Right lobe of liver (tissue), 6 donors: ENCODE results near the gene GH2. TPM values are rescaled to one million over a fixed set of nuclear protein-coding genes. Genes with fewer than 3 reads are reported as not detected.

ENCODE experiments used
- ATAC-seq, 4 donors: fragments of 200-7000 bp; cut with Tn5 transposase; one replicate each; pipeline ENCODE4 v1.9.1; 2020; ENCODE audit warnings: mild to moderate bottlenecking in 4 of 4, moderate library complexity in 4 of 4
- DNase-seq, 3 donors: peaks; one replicate each; pipeline ENCODE4 v3.0.0-alpha.2; 2020
- H3K27ac ChIP-seq, 3 donors: fragments of 200-600 bp; one replicate each; pipeline ENCODE4 v1.8.0; 2022
- H3K27me3 ChIP-seq, 2 donors: fragments of 200-600 bp; one replicate each; pipeline ENCODE4 v1.8.0; 2022
- H3K36me3 ChIP-seq, 4 donors: fragments of 200-600 bp; sonication (generic) in 1 of 4; one replicate each; pipeline versions ENCODE4 v1.5.1 to v1.8.0; 2017 to 2022; ENCODE audit warnings: control low read depth in 1 of 4
- H3K4me1 ChIP-seq, 4 donors: fragments of 200-600 bp; sonication (generic) in 1 of 4; one replicate each; pipeline versions ENCODE4 v1.5.1 to v1.8.0; 2017 to 2022; ENCODE audit warnings: control low read depth in 1 of 4
- H3K4me3 ChIP-seq, 3 donors: fragments of 200-600 bp; one replicate each; pipeline ENCODE4 v1.8.0; 2022
- H3K9me3 ChIP-seq, 4 donors: fragments of 200-600 bp; sonication (generic) in 1 of 4; one replicate each; pipeline versions ENCODE4 v1.5.1 to v1.8.0; 2017 to 2022; ENCODE audit warnings: control low read depth in 1 of 4
- POLR2A ChIP-seq: fragments of 450-650 bp; IDR thresholded peaks from one replicate; pipeline ENCODE4 v1.6.1; 2017; ENCODE audit warnings: antibody characterized with exemption, mild to moderate bottlenecking
- WGBS: methylation state at CpG from one replicate; pipeline ENCODE4 v1.1.6; 2018; ENCODE audit warnings: low coverage, low lambda C conversion rate; ENCODE audit not compliant: insufficient coverage; ENCODE audit errors: missing lambda C conversion rate; 5-methylcytosine and 5-hydroxymethylcytosine counted together
- intact Hi-C, 2 donors: fragments of 100-400 bp; cut with DNase I; formaldehyde crosslinking; loops; one replicate each; pipeline versions ENCODE4 v1.11.2 to v1.14.1; 2022
- total RNA-seq, 6 experiments: library from RNA; depleted of rRNA in 2 of 6; stranded (reverse); fragments of >200 nt in 2 of 6; fragmentation: NEBNext Ultra II Directional in 3 of 6; extraction: Animal tissue kit (Norgen Biotek cat#: 25700) in 3 of 6; gene quantifications; one replicate each; pipeline versions ENCODE4 v1.1.0 to v1.2.4, GENCODE V29; 2016 to 2023
- TF ChIP-seq, protein P1 (sequence below), 4 donors: fragments of 200-600 bp in 3 of 4; fragments of 450-650 bp in 1 of 4; IDR thresholded peaks; one replicate each; pipeline versions ENCODE4 v1.5.1 to v1.8.0; 2016 to 2022; ENCODE audit warnings: antibody characterized with exemption in 4 of 4, mild to moderate bottlenecking in 2 of 4
- donor health status: DM: no; HTN: yes; CAD: no.
- donor health status: DM: no; HTN: no; CAD: no.
- donor health status: DM: no; HTN: no; CAD: no.
- donor health status: DM: no; HTN: yes; CAD: no.
- donor health status: DM: no; HTN: yes; CAD: no.

Gene GH2
- total RNA-seq, 6 experiments from 2014 or later = not detected

DNA sequence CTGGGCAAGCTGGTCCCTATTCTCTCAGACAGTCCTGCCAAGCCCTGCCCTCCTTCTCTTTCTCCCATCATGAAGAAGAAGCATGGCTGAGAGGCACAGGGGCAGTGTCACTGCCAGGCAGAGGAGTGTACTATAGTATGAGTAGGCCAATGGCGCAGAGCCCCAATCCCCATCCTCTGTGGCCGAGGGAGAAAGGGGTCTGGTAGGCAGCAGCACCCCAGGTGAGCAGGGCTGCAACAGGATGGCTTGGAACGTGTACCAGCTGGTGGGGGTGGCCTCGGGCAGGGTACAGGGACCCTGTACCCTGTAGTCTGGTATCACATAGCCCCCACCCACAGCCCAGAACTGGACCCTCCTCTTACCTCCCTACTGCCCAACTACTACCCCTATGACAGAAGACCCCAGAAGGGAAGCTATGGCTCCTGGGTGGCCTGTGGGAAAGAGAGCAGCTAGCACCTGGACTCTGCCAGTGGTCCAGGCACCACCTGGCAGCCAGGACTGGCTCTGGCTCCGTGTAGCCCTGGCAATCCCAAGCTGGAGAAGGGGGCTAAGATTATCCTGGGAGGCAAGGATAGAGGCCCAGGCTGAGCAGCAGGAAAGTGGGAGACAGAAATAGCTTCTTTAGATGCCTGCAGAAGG is 43.7 kb downstream of the GH2 start:
- peaks cover 0 to 3% (median 0%) of the 10 kb centered on the region in 4 donors for H3K9me3 ChIP-seq
- TF ChIP-seq, protein P1, sequence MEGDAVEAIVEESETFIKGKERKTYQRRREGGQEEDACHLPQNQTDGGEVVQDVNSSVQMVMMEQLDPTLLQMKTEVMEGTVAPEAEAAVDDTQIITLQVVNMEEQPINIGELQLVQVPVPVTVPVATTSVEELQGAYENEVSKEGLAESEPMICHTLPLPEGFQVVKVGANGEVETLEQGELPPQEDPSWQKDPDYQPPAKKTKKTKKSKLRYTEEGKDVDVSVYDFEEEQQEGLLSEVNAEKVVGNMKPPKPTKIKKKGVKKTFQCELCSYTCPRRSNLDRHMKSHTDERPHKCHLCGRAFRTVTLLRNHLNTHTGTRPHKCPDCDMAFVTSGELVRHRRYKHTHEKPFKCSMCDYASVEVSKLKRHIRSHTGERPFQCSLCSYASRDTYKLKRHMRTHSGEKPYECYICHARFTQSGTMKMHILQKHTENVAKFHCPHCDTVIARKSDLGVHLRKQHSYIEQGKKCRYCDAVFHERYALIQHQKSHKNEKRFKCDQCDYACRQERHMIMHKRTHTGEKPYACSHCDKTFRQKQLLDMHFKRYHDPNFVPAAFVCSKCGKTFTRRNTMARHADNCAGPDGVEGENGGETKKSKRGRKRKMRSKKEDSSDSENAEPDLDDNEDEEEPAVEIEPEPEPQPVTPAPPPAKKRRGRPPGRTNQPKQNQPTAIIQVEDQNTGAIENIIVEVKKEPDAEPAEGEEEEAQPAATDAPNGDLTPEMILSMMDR (IDR thresholded peaks at IDR 0.05) = no peak
- TF ChIP-seq POLR2A = no peak
- 0% methylated on average over 1 of the region's 5 CpGs for WGBS
- DNase-seq = no peak
- H3K27ac ChIP-seq = peak overlapping the region in 2 of 3 donors; percentile 68 to 79
- ATAC-seq = no peak
- peaks cover 0 to 38% (median 15%) of the 10 kb centered on the region in 4 donors for H3K36me3 ChIP-seq
- intact Hi-C loops = no loop called here
- H3K4me1 ChIP-seq = peaks cover 3 to 45% (median 24%) of the 10 kb centered on the region in 4 donors
- H3K27me3 ChIP-seq = no peaks in the 10 kb centered on the region
- peak overlapping the region in 1 of 3 donors; percentile 0 for H3K4me3 ChIP-seq

DNA sequence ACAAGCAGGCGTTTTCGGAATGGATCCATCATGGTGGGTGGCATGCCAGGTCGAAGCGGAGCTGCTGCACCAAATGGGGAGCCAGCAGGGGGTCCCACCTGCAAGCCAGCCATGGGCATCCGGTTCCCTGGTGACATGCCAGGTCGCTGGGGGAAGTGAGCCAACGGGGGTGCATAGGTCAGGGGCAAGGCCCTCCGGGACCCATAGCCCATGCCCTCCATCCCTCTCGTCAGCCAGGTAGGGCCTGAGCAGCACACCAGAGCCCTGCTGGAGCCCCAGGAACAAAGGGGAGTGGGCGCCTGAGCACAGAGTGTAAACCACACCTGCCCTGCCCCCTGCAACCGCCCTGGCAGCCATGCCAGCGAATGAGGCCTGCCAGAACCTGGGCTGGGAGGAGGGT is 44.3 kb downstream of the GH2 start:
- H3K27me3 ChIP-seq = no peaks in the 10 kb centered on the region
- peaks cover 0 to under 1% (median 0%) of the 10 kb centered on the region in 4 donors for H3K9me3 ChIP-seq
- H3K36me3 ChIP-seq = peaks cover 0 to 44% (median 20%) of the 10 kb centered on the region in 4 donors
- no peak for TF ChIP-seq POLR2A
- TF ChIP-seq, protein P1 (IDR thresholded peaks at IDR 0.05) = no peak
- H3K4me3 ChIP-seq = no peak overlapping the region
- H3K4me1 ChIP-seq = peaks cover under 1 to 45% (median 24%) of the 10 kb centered on the region in 4 donors
- peak overlapping the region in 2 of 3 donors; percentile 68 to 79 for H3K27ac ChIP-seq
- no peak for ATAC-seq
- DNase-seq = peak in 1 of 3 donors; percentile 59
- intact Hi-C loops = no loop called here
- WGBS = 0% methylated on average over 1 of the region's 12 CpGs

DNA sequence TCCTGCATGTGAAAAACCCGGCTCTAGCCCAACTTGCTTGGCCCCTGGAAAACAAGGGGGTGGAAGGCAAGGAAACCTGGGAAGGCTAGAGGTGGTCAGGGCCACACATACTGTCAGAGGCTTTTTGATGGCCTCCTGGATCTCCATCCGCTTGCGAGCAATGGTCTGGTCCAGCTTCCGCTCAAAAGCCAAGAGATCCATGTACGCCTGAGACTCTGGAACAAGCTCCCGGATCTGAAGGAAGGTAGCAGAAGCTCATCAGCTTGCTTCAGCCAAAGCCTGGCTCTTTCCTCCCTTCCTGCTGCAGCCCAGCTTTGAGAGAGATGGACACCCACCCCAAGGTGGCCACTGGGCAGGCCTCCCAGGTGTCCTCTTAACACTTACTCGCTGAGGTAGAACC is 44.9 kb downstream of the GH2 start:
- no peak overlapping the region for H3K4me3 ChIP-seq
- no peak for ATAC-seq
- no peaks in the 10 kb centered on the region for H3K9me3 ChIP-seq
- DNase-seq = no peak
- peaks cover 0 to 45% (median 24%) of the 10 kb centered on the region in 4 donors for H3K4me1 ChIP-seq
- no peaks in the 10 kb centered on the region for H3K27me3 ChIP-seq
- intact Hi-C loops = no loop called here
- WGBS = 94% methylated on average over 5 of the region's 7 CpGs
- H3K27ac ChIP-seq = no peak overlapping the region
- H3K36me3 ChIP-seq = peaks cover 3 to 50% (median 26%) of the 10 kb centered on the region in 4 donors
- TF ChIP-seq POLR2A = no peak
- TF ChIP-seq, protein P1 (IDR thresholded peaks at IDR 0.05) = no peak

DNA sequence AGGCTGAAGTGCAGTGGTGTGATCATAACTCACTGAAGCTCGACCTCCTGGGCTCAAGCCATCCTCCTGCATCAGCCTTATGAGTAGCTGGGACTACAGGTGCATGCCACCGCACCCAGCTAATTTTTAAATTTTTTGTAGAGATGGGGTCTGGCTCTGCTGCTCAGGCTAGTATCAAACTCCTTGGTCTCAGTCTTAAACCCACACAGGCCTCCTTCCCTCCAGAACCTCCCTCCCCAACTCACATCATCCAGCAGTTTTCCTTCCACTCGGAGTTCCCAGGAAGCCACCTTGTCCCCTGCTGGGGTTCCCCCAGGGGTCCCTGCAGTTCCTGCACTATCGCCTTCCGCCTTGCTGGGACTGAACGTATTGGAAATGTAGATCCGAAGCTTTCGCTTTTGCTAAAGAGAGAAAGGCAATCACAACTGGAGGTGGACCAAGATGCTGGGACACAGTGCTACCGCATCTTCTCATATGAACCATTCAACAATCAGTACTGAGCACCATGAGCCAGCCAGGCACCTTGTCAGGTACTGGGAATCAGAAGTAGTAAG is 46.5 kb downstream of the GH2 start:
- Histone ChIP-seq H3K4me3 (no peak overlapping the region), H3K36me3 (peaks cover 6 to 66% (median 36%) of the 10 kb centered on the region in 4 donors), H3K9me3 (no peaks in the 10 kb centered on the region), H3K27me3 (no peaks in the 10 kb centered on the region), H3K4me1 (peaks cover 0 to 31% (median 16%) of the 10 kb centered on the region in 4 donors), H3K27ac (no peak overlapping the region)
- intact Hi-C loops = no loop called here
- ATAC-seq = no peak
- no peak for DNase-seq
- 82% methylated on average over 9 of the region's 9 CpGs for WGBS
- no peak for TF ChIP-seq POLR2A
- TF ChIP-seq, protein P1 (IDR thresholded peaks at IDR 0.05) = no peak
